WTC11 (cell line): ENCODE results near the gene CCDC34.

Experiments used
- CREB1 ChIP-seq: sonication (generic); formaldehyde crosslinking; IDR thresholded peaks from 2 replicates; pipeline ENCODE4 v1.8.0; 2023; ENCODE audit warnings: mild to moderate bottlenecking, missing genetic modification reagents
- ELF4 ChIP-seq: sonication (generic); formaldehyde crosslinking; IDR thresholded peaks from 2 replicates; pipeline ENCODE4 v1.8.1; 2022; ENCODE audit warnings: low read depth, mild to moderate bottlenecking, moderate library complexity, missing genetic modification reagents
- ESRRA ChIP-seq: sonication (generic); formaldehyde crosslinking; IDR thresholded peaks from 2 replicates; pipeline ENCODE4 v1.8.1; 2022; ENCODE audit warnings: mild to moderate bottlenecking, missing genetic modification reagents, borderline replicate concordance
- ETV6 ChIP-seq: sonication (generic); formaldehyde crosslinking; IDR thresholded peaks from 2 replicates; pipeline ENCODE4 v1.8.1; 2022; ENCODE audit warnings: mild to moderate bottlenecking, missing genetic modification reagents
- FOXJ3 ChIP-seq: sonication (generic); formaldehyde crosslinking; IDR thresholded peaks from 2 replicates; pipeline ENCODE4 v1.9.0; 2021; ENCODE audit warnings: missing genetic modification reagents, mild to moderate bottlenecking, borderline replicate concordance
- FOXP1 ChIP-seq: sonication (generic); formaldehyde crosslinking; IDR thresholded peaks from 2 replicates; pipeline ENCODE4 v1.8.0; 2022; ENCODE audit warnings: missing genetic modification reagents, mild to moderate bottlenecking, moderate library complexity, borderline replicate concordance
- SP1 ChIP-seq: sonication (generic); formaldehyde crosslinking; conservative IDR thresholded peaks from 2 replicates; pipeline ENCODE4 v1.8.1; 2022; ENCODE audit warnings: missing genetic modification reagents
- TP53 ChIP-seq: sonication (generic); formaldehyde crosslinking; IDR thresholded peaks from 2 replicates; pipeline ENCODE4 v1.8.1; 2023; ENCODE audit warnings: mild to moderate bottlenecking, missing genetic modification reagents
- ZBTB21 ChIP-seq: sonication (generic); formaldehyde crosslinking; IDR thresholded peaks from 2 replicates; pipeline ENCODE4 v1.8.1; 2023; ENCODE audit warnings: mild to moderate bottlenecking, missing genetic modification reagents, borderline replicate concordance
- ZNF416 ChIP-seq: fragments of 250-450 bp; sonication (Bioruptor Pico); IDR thresholded peaks from 2 replicates; pipeline ENCODE4 v1.9.0; 2021; ENCODE audit warnings: mild to moderate bottlenecking, inconsistent platforms
- TF ChIP-seq, protein P1 (sequence below): fragments of 200-600 bp; IDR thresholded peaks from 2 replicates; pipeline ENCODE4 v1.8.0; 2022; ENCODE audit warnings: antibody characterized with exemption
- TF ChIP-seq, protein P2 (sequence below): sonication (generic); formaldehyde crosslinking; IDR thresholded peaks from 2 replicates; pipeline ENCODE4 v1.8.1; 2023; ENCODE audit warnings: mild to moderate bottlenecking, missing genetic modification reagents, borderline replicate concordance
- TF ChIP-seq, protein P3 (sequence below): sonication (generic); formaldehyde crosslinking; IDR thresholded peaks from 2 replicates; pipeline ENCODE4 v1.8.0; 2023; ENCODE audit warnings: mild to moderate bottlenecking, missing genetic modification reagents
- TF ChIP-seq, protein P4 (sequence below): sonication (generic); formaldehyde crosslinking; IDR thresholded peaks from 2 replicates; pipeline ENCODE4 v1.8.1; 2022; ENCODE audit warnings: mild to moderate bottlenecking, moderate library complexity, missing genetic modification reagents

DNA sequence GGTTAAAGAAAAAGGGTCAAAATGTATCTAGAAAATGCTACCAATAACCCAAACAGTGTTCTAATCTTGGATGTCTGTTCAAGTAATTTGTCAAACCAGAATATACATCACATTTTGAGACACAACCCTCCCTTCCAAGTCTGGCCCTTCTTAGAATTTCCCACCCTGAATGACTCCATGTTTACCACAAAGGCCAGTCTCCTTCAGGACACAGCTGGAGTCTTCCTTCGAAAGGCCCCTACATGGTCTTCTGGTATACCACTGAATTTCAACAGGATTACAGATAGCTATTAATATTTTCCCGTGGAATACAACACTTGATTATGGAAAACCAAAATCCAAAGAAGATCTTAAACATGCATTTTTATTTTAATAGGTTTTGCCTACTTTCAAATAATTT, 10.2 kb downstream of the CCDC34 start:
- TF ChIP-seq, protein P1, sequence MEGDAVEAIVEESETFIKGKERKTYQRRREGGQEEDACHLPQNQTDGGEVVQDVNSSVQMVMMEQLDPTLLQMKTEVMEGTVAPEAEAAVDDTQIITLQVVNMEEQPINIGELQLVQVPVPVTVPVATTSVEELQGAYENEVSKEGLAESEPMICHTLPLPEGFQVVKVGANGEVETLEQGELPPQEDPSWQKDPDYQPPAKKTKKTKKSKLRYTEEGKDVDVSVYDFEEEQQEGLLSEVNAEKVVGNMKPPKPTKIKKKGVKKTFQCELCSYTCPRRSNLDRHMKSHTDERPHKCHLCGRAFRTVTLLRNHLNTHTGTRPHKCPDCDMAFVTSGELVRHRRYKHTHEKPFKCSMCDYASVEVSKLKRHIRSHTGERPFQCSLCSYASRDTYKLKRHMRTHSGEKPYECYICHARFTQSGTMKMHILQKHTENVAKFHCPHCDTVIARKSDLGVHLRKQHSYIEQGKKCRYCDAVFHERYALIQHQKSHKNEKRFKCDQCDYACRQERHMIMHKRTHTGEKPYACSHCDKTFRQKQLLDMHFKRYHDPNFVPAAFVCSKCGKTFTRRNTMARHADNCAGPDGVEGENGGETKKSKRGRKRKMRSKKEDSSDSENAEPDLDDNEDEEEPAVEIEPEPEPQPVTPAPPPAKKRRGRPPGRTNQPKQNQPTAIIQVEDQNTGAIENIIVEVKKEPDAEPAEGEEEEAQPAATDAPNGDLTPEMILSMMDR, result no peak
- TF ChIP-seq ZNF416 (CRISPR knock-in tag), result no peak
- no peak for TF ChIP-seq ESRRA
- TF ChIP-seq, protein P2, sequence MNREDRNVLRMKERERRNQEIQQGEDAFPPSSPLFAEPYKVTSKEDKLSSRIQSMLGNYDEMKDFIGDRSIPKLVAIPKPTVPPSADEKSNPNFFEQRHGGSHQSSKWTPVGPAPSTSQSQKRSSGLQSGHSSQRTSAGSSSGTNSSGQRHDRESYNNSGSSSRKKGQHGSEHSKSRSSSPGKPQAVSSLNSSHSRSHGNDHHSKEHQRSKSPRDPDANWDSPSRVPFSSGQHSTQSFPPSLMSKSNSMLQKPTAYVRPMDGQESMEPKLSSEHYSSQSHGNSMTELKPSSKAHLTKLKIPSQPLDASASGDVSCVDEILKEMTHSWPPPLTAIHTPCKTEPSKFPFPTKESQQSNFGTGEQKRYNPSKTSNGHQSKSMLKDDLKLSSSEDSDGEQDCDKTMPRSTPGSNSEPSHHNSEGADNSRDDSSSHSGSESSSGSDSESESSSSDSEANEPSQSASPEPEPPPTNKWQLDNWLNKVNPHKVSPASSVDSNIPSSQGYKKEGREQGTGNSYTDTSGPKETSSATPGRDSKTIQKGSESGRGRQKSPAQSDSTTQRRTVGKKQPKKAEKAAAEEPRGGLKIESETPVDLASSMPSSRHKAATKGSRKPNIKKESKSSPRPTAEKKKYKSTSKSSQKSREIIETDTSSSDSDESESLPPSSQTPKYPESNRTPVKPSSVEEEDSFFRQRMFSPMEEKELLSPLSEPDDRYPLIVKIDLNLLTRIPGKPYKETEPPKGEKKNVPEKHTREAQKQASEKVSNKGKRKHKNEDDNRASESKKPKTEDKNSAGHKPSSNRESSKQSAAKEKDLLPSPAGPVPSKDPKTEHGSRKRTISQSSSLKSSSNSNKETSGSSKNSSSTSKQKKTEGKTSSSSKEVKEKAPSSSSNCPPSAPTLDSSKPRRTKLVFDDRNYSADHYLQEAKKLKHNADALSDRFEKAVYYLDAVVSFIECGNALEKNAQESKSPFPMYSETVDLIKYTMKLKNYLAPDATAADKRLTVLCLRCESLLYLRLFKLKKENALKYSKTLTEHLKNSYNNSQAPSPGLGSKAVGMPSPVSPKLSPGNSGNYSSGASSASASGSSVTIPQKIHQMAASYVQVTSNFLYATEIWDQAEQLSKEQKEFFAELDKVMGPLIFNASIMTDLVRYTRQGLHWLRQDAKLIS (CRISPR knock-in tag), result no peak
- TF ChIP-seq, protein P3, sequence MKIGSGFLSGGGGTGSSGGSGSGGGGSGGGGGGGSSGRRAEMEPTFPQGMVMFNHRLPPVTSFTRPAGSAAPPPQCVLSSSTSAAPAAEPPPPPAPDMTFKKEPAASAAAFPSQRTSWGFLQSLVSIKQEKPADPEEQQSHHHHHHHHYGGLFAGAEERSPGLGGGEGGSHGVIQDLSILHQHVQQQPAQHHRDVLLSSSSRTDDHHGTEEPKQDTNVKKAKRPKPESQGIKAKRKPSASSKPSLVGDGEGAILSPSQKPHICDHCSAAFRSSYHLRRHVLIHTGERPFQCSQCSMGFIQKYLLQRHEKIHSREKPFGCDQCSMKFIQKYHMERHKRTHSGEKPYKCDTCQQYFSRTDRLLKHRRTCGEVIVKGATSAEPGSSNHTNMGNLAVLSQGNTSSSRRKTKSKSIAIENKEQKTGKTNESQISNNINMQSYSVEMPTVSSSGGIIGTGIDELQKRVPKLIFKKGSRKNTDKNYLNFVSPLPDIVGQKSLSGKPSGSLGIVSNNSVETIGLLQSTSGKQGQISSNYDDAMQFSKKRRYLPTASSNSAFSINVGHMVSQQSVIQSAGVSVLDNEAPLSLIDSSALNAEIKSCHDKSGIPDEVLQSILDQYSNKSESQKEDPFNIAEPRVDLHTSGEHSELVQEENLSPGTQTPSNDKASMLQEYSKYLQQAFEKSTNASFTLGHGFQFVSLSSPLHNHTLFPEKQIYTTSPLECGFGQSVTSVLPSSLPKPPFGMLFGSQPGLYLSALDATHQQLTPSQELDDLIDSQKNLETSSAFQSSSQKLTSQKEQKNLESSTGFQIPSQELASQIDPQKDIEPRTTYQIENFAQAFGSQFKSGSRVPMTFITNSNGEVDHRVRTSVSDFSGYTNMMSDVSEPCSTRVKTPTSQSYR, result no peak
- TF ChIP-seq, protein P4, sequence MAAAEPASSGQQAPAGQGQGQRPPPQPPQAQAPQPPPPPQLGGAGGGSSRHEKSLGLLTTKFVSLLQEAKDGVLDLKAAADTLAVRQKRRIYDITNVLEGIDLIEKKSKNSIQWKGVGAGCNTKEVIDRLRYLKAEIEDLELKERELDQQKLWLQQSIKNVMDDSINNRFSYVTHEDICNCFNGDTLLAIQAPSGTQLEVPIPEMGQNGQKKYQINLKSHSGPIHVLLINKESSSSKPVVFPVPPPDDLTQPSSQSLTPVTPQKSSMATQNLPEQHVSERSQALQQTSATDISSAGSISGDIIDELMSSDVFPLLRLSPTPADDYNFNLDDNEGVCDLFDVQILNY (CRISPR knock-in tag), result no peak
- TF ChIP-seq CREB1, result no peak
- TF ChIP-seq SP1 (CRISPR knock-in tag), result no peak
- no peak for TF ChIP-seq FOXP1 (CRISPR knock-in tag)
- TF ChIP-seq TP53, result no peak
- TF ChIP-seq ZBTB21 (CRISPR knock-in tag), result no peak
- no peak for TF ChIP-seq FOXJ3 (CRISPR knock-in tag)
- TF ChIP-seq ELF4 (CRISPR knock-in tag), result no peak
- TF ChIP-seq ETV6 (CRISPR knock-in tag), result no peak
